ENCODE measurements around the gene ZBED3. TPM values are rescaled to one million over a fixed set of nuclear protein-coding genes. Genes with fewer than 3 reads are reported as not detected.
"Not testable (repeated sequence)": the region's sequence is repeated elsewhere in the genome, so short reads cannot be mapped to it uniquely, and the experiment has no call there.

Gene ZBED3
- total and polyA plus RNA-seq, 7 donors, result 1.3 to 3.8 (median 1.4) TPM

- Histone ChIP-seq H3K36me3 (ENCODE audit: insufficient read depth in 1 of 2, low read depth in 1 of 2) (no peaks in the 10 kb centered on the region), H3K27me3 (ENCODE audit: insufficient read depth in 3 of 3, low read length in 2 of 3) (no peaks in the 10 kb centered on the region), H3K4me3 (no peak overlapping the region), H3K9me3 (no peaks in the 10 kb centered on the region), H3K4me1 (no peaks in the 10 kb centered on the region), H3K27ac (no peak overlapping the region)
- intact Hi-C loops (cut with DNase I), result no loop called here
- ATAC-seq, result no peak
- 88 to 89% (median 88%) methylated on average over 5 of the region's 5 CpGs for WGBS, 3 donors
- no peak for DNase-seq
- TF ChIP-seq CTCF (IDR thresholded peaks at IDR 0.05), result no peak
Observed at GRCh38 chr5:77128411-77129061, 41.5 kb upstream of the ZBED3 start.

- 96 to 97% (median 96%) methylated on average over 6 of the region's 6 CpGs for WGBS, 3 donors
- no peak overlapping the region for H3K4me3 ChIP-seq
Observed at GRCh38 chr5:77123057-77123456, 36.0 kb upstream of the ZBED3 start.

GRCh38 chr5:77120706-77121105 lies 33.6 kb upstream of the ZBED3 start:
- no peaks in the 10 kb centered on the region for H3K9me3 ChIP-seq
- peaks cover 0 to 6% of the 10 kb centered on the region in 2 donors for H3K36me3 ChIP-seq (ENCODE audit: insufficient read depth in 1 of 2, low read depth in 1 of 2)
- H3K27ac ChIP-seq, result no peak overlapping the region
- ATAC-seq, result no peak
- H3K4me1 ChIP-seq, result no peaks in the 10 kb centered on the region
- intact Hi-C loops (cut with DNase I), result no loop called here
- no peaks in the 10 kb centered on the region for H3K27me3 ChIP-seq (ENCODE audit: insufficient read depth in 3 of 3, low read length in 2 of 3)
- 90 to 93% (median 92%) methylated on average over 2 of the region's 2 CpGs for WGBS, 3 donors
- DNase-seq, result no peak
- no peak for TF ChIP-seq CTCF (IDR thresholded peaks at IDR 0.05)
- no peak overlapping the region for H3K4me3 ChIP-seq

More at GRCh38 chr5:77123057-77123456, 36.0 kb upstream of the ZBED3 start:
- H3K27me3 ChIP-seq (ENCODE audit: insufficient read depth in 3 of 3, low read length in 2 of 3), result no peaks in the 10 kb centered on the region
- H3K9me3 ChIP-seq, result no peaks in the 10 kb centered on the region
- no peak for ATAC-seq
- no peak for DNase-seq
- H3K36me3 ChIP-seq (ENCODE audit: insufficient read depth in 1 of 2, low read depth in 1 of 2), result peaks cover 0 to 6% of the 10 kb centered on the region in 2 donors
- H3K27ac ChIP-seq, result no peak overlapping the region
- H3K4me1 ChIP-seq, result no peaks in the 10 kb centered on the region
- intact Hi-C loops (cut with DNase I), result no loop called here
- TF ChIP-seq CTCF (IDR thresholded peaks at IDR 0.05), result no peak

GRCh38 chr5:77120086-77120485 lies 33.0 kb upstream of the ZBED3 start:
- DNase-seq, result no peak
- no peak overlapping the region for H3K4me3 ChIP-seq
- H3K27ac ChIP-seq, result no peak overlapping the region
- peaks cover 0 to 6% of the 10 kb centered on the region in 2 donors for H3K36me3 ChIP-seq (ENCODE audit: insufficient read depth in 1 of 2, low read depth in 1 of 2)
- H3K27me3 ChIP-seq (ENCODE audit: insufficient read depth in 3 of 3, low read length in 2 of 3), result no peaks in the 10 kb centered on the region
- ATAC-seq, result no peak
- WGBS, 3 donors, result 96 to 99% (median 98%) methylated on average over 2 of the region's 2 CpGs
- H3K9me3 ChIP-seq, result no peaks in the 10 kb centered on the region
- H3K4me1 ChIP-seq, result no peaks in the 10 kb centered on the region
- no peak for TF ChIP-seq CTCF (IDR thresholded peaks at IDR 0.05)
- intact Hi-C loops (cut with DNase I), result no loop called here

GRCh38 chr5:77117161-77117560 lies 30.1 kb upstream of the ZBED3 start:
- 72 to 82% (median 80%) methylated on average over 2 of the region's 2 CpGs for WGBS, 3 donors
- Histone ChIP-seq H3K36me3 (ENCODE audit: insufficient read depth in 1 of 2, low read depth in 1 of 2) (peaks cover 0 to 6% of the 10 kb centered on the region in 2 donors), H3K27ac (no peak overlapping the region), H3K9me3 (peaks cover 4% of the 10 kb centered on the region), H3K4me3 (no peak overlapping the region), H3K27me3 (ENCODE audit: insufficient read depth in 3 of 3, low read length in 2 of 3) (no peaks in the 10 kb centered on the region), H3K4me1 (no peaks in the 10 kb centered on the region)
- DNase-seq (no peak), ATAC-seq (no peak)
- intact Hi-C loops (cut with DNase I), result no loop called here
- TF ChIP-seq CTCF (IDR thresholded peaks at IDR 0.05), result no peak

GRCh38 chr5:77107035-77107434 lies 19.9 kb upstream of the ZBED3 start:
- ATAC-seq; H3K9me3 ChIP-seq; DNase-seq; H3K4me1 ChIP-seq; H3K27ac ChIP-seq; intact Hi-C loops (cut with DNase I); H3K4me3 ChIP-seq; H3K36me3 ChIP-seq (ENCODE audit: insufficient read depth in 1 of 2, low read depth in 1 of 2); H3K27me3 ChIP-seq (ENCODE audit: insufficient read depth in 3 of 3, low read length in 2 of 3): not testable (repeated sequence)
- WGBS, 3 donors, result 96 to 99% (median 96%) methylated on average over 3 to 4 of the region's 4 CpGs

All from psoas muscle (tissue), 8 donors.